RKO (cell line): Measurements from ENCODE around the gene MAMDC2.

ENCODE experiments used
- DNase-seq: peaks from one replicate; pipeline ENCODE4 v3.0.0-alpha.2; 2016; ENCODE audit warnings: low spot score

The MAMDC2 gene

DNA sequence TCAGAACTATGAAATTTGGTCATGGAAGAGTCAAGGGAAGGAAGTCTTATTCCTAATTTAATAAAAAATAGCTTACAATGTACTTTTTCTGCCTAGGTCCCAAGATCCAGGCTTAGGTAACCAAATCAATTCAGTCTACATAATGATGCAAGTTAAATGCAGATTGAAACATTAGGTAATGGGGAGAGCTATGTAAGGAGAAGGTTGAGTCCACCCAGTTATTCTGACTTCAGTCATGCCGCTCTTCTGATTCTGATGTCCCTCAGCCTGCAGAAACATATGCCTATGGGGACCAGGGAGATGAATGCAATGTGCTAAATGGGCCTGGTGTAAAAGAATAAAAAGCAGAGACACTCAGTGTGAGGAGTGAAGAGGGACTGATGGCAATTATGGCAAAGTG lies 63.9 kb downstream of the MAMDC2 start:
- no peak for DNase-seq

GRCh38 chr9:70108181-70108580 lies 64.5 kb downstream of the MAMDC2 start:
- DNase-seq: no peak

DNA sequence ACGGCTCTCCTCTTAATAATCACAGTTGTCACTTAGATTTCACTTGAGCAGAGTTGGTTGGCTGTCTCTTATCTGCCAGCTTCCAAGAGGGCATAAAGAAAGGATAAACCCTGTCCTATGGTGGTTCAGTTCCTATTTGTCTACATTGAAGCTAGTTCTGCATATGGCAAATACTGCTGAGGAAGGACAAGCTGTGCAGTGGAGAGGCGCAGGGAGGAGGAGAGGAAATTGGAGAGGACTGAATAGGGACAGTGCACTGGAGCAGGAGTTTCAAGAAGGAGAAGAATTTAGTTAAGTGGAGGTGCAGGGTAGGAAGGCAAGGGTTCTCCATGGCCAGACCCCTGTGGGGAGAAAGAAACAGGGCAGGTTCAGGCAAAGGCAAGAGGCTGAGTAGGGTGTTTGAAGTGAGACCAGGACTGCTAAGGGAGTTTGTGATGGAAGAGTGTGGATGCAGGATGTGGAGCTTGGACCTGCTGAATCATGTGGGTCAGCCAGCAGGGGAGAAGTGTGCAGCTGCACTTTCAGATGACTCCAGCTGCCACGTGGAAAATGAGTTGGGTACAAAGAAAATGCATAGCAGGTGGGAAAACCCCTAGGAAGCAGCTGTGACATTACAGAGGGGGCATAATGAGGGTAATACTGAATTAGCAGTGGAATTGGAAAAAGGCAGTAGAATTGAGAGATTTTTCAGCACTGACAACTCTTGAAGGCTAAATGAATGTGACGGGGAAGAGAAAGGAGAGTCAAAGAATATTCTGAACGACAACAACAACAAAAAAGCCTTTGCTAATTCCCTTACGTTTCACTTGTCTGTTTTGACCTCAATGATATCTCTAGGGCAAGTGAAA lies 66.8 kb downstream of the MAMDC2 start:
- DNase-seq: no peak

DNA sequence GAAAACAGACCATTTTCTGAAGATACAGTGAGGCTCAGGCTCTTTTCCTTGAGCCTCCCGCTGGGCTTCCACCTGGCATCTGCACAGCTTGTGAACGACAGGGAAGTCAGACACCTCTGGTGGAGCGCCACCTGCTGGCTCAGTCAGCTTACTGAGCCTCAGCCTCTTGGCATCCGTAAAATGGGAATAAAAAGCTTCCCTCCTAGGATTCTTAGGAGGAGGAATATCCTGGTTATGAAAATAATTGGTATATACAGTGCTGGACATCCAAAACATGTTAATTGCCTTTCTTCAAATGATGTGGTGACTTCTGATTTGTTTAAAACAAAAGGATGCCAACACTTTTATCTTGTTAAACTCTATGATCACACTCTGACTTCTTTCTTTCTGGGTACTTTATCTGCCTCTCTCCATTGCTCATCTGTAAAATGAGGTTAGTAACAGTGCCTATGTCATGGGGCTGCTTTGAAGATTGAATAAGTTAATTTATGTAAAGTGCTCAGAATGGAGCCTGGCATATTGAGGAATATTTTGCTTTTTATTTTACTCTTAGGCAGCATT lies 67.5 kb downstream of the MAMDC2 start:
- DNase-seq: peak; percentile 54

DNA sequence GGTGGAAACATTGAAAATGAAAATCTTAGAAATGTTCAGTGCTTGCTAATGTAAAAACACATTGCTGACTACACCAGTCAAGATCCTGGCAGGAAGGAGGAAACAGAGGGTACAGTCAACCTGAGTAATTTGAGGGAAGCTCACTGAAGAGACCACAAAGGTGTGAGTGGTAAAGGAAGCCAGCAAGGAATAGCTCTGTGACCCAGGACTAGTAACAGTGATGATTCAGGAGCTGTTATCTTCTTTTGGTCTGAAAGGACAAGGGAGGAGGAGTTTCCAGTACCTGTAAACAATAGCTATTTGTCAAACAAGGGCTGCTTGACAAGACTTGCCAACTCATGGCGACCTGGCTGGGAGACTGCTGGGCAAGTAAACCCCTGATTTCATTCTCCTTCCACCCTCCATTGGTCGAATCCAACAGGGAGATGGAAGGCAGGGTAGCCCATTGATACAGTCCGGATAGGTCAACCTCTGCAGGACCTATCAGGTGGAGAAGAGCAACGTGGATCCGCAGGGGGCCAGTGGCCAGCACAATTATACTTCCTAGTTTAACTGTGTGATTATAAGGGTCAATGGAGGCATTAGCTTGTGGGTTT lies 68.1 kb downstream of the MAMDC2 start:
- no peak for DNase-seq

- DNase-seq: no peak
Measured at GRCh38 chr9:70112981-70113380, 69.3 kb downstream of the MAMDC2 start.

GRCh38 chr9:70113403-70114022 lies 69.9 kb downstream of the MAMDC2 start:
- DNase-seq: peak; percentile 65

DNA sequence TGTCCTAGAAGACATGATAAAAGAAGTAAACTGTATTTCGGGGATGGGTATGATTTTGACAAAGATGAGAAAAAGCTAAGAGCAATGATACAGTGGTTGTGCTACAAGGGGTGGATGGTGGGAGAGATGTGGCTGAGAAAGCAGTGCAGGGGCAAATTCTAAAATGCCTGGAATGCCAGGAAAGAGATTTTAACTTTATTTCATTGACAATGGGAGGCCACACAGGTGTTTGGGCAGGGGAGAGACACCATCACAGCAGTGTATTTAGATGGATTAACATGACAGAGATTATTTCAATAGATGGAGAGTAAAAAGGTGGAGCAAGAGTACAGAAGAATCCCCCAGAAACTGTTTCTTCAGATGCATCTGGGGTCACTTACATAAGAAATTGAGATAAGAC lies 71.2 kb downstream of the MAMDC2 start:
- DNase-seq: no peak

DNA sequence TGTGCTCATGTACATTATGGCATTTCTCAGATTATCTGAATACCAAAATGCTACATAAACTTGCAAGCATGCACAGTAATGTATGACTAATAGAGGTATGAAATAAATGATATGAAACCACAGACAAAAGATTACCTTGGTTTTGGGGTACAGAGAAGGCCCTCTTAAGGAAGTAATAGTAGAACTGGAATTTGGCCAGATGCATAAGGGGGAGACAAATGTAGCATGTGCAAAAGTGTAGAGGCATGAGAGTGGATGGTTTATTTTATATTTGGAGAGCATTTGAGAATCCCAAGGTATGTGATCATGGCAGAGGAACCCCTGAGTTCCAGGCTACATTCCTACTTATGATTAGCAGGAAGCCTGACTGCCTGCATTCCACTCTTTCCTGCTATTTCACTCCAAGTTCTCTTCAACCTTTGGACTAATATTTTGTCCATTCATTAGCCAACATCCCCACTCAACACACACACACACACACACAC lies 74.2 kb downstream of the MAMDC2 start:
- DNase-seq: no peak

DNA sequence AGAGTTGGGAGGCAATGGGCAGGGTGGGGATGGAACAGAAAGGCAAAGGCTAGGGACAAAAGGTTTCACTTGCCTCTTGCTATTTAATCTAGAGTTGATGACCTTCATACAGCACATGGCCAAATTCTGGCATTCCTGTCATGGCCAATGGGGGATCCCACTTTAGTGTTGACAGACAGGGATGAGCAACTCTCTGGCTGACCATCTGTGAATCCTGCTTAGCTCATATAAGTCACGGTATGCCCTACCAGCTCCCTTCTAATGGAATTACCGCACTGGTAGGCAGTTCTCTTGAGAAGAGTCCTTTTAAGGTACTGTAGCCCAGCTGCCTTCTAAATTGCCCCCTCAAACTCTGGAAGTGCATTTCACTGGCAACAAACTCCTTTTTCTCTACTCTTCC lies 76.1 kb downstream of the MAMDC2 start:
- no peak for DNase-seq

DNA sequence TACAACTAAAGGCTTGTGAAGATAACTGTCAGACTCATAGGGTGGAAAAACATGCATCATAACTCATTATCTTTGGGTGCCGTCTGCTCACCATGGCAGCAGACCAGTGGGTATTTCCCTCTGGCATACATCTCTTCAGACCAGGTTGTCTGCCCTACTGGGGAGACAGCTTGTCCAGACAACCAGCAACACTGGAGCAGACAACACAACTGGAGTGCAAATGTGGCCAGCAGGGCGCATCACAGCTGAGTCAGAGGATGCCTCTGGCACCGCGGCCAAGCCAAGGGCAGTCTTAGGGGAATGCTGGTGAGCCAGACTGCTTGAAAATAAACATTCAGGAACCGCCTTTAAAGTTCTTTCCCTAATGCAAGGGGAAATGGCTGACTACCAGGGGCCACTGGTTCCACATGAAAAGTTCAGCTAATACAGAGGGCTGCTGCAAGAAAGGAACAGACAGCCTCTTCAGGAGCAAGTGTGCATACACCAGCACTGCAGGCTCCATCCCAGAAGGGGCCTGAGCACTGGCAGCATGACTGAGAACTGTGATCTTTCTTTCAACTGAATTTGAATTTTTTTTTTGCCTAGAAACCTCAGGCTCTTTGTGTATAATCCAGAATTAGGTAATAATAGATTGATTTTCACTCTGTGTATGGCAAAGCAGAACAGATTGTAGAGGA lies 77.3 kb downstream of the MAMDC2 start:
- DNase-seq: peak; percentile 31

DNA sequence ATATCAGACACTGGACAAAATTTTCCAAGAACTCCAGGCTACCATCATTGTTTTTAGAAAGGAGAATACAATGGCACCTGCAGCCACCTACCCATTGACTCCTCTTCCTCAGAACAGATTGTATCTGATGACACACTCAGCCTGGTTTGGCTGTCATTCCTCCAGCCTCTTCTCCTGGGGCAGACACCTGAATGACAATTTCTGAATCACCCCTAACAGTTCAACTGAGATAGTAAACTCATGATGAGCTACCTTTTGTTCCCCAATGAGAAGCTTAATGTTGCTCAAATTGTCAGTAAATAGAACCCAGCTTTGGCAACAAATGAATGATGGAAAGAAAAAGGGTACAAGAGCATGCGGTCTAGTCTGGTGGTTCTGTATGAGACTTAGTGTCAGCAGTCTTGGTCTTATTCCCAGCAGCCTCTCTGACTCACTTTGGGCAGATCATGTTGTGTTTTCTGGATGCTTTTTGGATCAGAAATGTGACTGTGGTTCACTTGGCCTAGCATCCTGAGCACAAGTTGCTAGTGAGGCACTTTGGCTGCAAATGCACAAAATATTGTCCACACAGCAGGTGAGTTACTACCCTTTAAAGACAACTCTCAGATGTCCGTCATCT lies 78.3 kb downstream of the MAMDC2 start:
- DNase-seq: no peak

- DNase-seq: no peak
Measured at GRCh38 chr9:70123695-70124094, 80.0 kb downstream of the MAMDC2 start.

DNA sequence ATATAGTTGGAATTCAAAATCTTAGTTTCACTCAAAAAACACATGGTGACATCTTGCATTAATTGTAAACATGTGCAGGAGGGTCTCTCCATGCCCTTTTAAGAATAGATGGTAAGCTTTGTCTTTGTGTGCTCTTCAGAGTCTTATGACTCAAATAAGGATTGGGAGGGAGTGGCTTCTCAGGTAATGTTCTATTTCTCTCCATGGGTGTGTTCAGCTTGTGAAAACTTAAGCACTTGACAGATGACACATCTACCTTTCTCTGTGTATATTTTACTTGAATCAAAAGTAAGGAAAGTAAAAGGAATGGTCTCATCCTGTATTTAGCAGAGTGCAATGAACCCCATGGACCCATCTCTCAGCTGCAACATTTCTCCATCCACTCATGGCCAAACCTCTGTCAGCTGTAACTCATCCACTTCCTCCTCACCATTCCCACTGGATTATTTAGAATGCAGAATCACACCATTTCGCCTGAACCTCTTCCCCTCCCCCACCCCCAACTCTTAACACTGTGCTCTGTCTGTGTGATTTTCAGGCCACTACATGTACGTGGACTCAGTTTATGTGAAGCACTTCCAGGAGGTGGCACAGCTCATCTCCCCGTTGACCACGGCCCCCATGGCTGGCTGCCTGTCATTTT lies 82.1 kb downstream of the MAMDC2 start:
- DNase-seq: no peak

GRCh38 chr9:70127036-70127435 lies 83.4 kb downstream of the MAMDC2 start:
- no peak for DNase-seq

DNA sequence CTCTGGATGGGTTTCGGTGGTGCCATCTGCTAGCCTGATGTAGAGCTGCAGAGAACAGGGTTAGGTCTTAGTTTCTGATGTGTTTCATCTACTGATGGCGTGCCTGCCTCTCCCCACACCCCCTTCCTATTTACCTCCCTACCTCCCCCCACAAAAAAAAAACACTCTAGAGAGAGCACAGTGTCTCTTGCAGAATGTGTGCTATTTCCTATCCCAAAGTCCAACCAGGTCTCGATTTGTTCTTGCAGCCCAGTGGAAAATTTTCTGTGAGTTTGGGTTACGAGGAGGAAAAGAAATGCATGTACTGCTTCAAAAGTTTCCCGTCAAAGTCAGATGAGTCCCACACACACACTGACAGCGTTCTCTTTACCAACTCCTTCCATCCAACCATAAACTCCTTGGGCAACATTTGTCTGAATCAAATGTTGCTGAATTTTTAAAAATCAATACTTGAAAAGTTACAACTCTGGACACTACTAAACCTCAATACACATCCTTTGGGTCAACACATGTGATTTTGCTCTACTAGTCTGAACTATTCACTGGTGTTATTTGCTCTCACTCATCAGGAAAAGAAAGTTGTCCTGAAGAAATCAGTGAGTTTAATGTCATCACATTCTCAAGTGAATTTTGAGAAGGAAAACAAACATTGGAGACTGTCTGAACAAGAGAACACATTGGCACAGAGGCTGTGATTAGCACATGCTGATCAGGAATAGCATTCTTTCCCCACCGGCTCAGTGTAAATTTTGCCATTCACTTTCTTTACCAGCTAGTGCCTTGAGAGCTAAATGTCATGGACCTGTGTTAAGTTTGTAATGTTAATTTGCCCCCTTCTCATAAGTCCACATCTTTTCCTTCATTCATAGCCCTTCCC lies 84.1 kb downstream of the MAMDC2 start:
- DNase-seq: no peak

- DNase-seq: no peak
Measured at GRCh38 chr9:70130266-70130665, 86.6 kb downstream of the MAMDC2 start.

- no peak for DNase-seq
Measured at GRCh38 chr9:70131296-70131695, 87.6 kb downstream of the MAMDC2 start.

DNA sequence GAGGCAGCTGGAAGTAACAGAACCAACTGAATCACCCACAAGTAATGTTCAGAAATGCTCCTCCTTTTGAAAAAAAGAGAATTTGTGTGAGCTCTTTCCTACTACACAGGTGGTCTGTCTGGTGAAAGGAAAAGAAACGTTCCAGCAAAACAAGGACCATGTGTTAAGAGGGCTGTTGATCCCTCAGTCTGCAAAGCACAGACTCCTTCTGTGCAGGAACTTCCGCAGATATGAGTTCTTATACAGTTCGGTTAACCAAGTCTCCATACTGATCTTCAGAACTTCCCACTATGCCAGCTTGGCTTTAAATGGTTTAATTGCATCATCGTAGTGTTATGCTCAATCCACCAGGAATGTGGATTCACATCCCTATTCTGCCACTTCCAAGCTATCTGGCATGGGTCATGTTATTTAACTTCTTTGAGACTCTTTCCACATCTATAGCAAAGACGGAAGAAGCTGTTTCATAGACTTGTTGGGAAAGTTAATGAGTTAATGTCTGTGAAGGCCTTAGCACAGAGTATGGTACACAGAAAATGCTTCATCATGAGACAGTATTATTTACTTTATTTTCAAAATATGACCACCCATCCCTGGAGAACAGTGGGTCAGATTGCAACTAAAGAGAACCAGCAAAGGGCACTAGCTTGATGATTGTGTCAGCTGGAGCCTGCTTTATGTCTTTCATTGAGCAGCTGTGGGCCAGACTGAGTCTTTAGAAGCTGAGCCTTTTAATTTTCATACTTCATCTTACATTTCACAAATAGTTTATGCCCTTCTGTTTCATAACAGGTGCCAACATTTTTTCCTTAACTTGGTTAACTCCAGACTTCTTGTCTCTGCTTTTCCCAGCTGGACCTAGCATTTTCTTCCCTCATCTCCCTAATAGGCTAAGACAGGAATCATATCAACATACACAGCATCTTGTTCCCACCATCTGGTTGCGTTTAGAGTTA lies 89.9 kb downstream of the MAMDC2 start:
- no peak for DNase-seq
